ENCODE measurements around the gene CBLB.

The CBLB gene

GRCh38 chr3:105845488-105845887, 23.3 kb downstream of the CBLB start:
- no peak for DNase-seq

GRCh38 chr3:105844704-105845103, 24.1 kb downstream of the CBLB start:
- no peak for DNase-seq

- no peak for DNase-seq
These were observed 24.8 kb downstream of the CBLB start for GRCh38 chr3:105843994-105844393.

- no peak for DNase-seq
These were observed 25.9 kb downstream of the CBLB start for GRCh38 chr3:105842943-105843342.

GRCh38 chr3:105842449-105842848, 26.4 kb downstream of the CBLB start:
- DNase-seq = no peak

- DNase-seq = no peak
These were observed 30.9 kb downstream of the CBLB start for GRCh38 chr3:105837947-105838346.

- no peak for DNase-seq
These were observed 31.6 kb downstream of the CBLB start for GRCh38 chr3:105837143-105837740.

GRCh38 chr3:105836533-105836932, 32.3 kb downstream of the CBLB start:
- DNase-seq = no peak

GRCh38 chr3:105835606-105836005, 33.2 kb downstream of the CBLB start:
- peak; percentile 20 for DNase-seq

- DNase-seq = no peak
These were observed 34.0 kb downstream of the CBLB start for GRCh38 chr3:105834768-105835167.

GRCh38 chr3:105832644-105833043, 36.2 kb downstream of the CBLB start:
- no peak for DNase-seq

GRCh38 chr3:105830836-105831235, 38.0 kb downstream of the CBLB start:
- no peak for DNase-seq

GRCh38 chr3:105829871-105830622, 38.8 kb downstream of the CBLB start:
- DNase-seq = no peak

GRCh38 chr3:105829229-105829628, 39.6 kb downstream of the CBLB start:
- DNase-seq = no peak

GRCh38 chr3:105828703-105829102, 40.1 kb downstream of the CBLB start:
- DNase-seq = no peak

- DNase-seq = no peak
These were observed 40.9 kb downstream of the CBLB start for GRCh38 chr3:105827959-105828358.

- no peak for DNase-seq
These were observed 41.8 kb downstream of the CBLB start for GRCh38 chr3:105826778-105827634.

GRCh38 chr3:105824129-105824528, 44.7 kb downstream of the CBLB start:
- DNase-seq = no peak

- no peak for DNase-seq
These were observed 45.5 kb downstream of the CBLB start for GRCh38 chr3:105823149-105823867.

GRCh38 chr3:105822171-105823123, 46.4 kb downstream of the CBLB start:
- no peak for DNase-seq

- no peak for DNase-seq
These were observed 47.4 kb downstream of the CBLB start for GRCh38 chr3:105821433-105821832.

- DNase-seq = no peak
These were observed 52.0 kb downstream of the CBLB start for GRCh38 chr3:105816833-105817232.

Measured in NCI-H774 (cell line).